ENCODE measurements around the gene KLRF1.

- TF ChIP-seq, protein P1, sequence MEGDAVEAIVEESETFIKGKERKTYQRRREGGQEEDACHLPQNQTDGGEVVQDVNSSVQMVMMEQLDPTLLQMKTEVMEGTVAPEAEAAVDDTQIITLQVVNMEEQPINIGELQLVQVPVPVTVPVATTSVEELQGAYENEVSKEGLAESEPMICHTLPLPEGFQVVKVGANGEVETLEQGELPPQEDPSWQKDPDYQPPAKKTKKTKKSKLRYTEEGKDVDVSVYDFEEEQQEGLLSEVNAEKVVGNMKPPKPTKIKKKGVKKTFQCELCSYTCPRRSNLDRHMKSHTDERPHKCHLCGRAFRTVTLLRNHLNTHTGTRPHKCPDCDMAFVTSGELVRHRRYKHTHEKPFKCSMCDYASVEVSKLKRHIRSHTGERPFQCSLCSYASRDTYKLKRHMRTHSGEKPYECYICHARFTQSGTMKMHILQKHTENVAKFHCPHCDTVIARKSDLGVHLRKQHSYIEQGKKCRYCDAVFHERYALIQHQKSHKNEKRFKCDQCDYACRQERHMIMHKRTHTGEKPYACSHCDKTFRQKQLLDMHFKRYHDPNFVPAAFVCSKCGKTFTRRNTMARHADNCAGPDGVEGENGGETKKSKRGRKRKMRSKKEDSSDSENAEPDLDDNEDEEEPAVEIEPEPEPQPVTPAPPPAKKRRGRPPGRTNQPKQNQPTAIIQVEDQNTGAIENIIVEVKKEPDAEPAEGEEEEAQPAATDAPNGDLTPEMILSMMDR (IDR thresholded peaks at IDR 0.05), result no peak
- no peak for TF ChIP-seq POLR2A (IDR thresholded peaks at IDR 0.05)
Measured at GRCh38 chr12:9851050-9851449, 23.8 kb downstream of the KLRF1 start.
